Measurements from ENCODE around the gene PHF3.

Gene PHF3

DNA sequence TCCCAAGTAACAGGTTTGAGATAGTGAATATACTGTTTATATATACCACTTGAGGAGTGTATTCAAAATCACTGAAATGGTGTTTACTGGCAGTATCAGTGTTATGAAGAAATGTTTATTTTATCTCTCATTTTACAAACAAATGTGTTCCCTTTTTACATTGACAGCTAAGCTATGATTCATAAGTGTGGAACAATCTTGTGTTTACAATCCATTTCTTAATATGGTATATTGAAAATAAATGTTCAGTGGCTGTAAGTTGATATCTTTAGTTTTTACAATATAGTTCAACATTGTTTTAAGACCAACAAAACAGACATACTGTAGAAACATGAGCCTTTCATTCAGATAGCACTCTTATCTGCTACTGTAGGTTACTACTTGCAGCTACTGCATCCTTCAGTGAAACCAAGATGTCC, 14.3 kb downstream of the PHF3 start:
- no peak for DNase-seq

DNA sequence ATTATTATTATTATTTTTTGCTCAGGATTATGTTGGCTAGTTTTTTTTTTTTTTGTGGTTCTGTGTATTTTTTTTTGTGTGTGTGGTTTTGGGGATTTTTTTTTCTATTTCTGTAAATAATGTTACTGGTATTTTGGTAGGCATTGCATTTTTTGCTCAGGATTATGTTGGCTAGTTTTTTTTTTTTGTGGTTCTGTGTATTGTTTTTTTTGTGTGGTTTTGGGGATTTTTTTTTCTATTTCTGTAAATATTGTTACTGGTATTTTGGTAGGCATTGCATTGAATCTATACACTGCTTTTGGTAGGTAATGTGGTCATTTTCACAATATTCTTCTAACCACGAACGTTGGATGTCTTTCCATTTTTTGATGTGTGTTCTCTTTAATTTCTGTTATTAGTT, 17.4 kb downstream of the PHF3 start:
- DNase-seq = no peak

DNA sequence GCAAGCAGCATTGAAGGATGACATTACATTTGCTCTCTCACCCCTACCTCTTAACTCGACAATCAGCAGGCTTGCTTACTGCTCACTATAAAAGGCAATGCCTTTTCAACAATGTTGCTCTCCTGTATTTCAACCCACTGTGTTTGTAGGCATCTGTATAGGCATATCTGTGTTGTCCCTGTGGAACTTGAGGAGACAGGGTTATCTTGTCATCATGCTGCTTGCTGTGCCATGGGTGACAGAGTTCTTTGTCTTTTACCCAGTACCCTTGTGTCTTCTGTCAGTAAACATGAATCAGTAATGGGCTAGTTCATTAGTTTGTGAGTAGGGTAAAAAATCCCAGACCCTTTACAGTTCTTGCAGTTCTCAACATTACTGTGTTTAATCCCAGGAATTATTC, 25.2 kb downstream of the PHF3 start:
- DNase-seq = no peak

DNA sequence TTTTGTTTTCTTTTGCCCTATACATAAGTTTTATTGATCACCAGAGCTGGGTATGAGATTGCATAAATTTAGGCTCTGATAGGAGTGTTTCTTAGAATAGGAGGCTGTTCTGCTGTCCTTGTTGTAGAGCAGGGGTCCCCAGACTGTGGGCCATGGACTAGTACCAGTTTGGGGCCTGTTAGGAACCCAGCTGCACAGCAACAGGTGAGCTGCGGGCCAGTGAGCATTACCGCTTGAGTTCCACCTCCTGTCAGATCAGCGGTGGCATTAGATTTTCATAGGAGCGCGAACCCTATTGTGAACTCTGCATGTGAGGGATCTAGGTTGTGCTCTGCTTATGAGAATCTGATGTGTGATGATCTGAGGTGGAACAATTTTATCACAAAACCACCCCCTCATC, 26.2 kb downstream of the PHF3 start:
- DNase-seq = no peak

DNA sequence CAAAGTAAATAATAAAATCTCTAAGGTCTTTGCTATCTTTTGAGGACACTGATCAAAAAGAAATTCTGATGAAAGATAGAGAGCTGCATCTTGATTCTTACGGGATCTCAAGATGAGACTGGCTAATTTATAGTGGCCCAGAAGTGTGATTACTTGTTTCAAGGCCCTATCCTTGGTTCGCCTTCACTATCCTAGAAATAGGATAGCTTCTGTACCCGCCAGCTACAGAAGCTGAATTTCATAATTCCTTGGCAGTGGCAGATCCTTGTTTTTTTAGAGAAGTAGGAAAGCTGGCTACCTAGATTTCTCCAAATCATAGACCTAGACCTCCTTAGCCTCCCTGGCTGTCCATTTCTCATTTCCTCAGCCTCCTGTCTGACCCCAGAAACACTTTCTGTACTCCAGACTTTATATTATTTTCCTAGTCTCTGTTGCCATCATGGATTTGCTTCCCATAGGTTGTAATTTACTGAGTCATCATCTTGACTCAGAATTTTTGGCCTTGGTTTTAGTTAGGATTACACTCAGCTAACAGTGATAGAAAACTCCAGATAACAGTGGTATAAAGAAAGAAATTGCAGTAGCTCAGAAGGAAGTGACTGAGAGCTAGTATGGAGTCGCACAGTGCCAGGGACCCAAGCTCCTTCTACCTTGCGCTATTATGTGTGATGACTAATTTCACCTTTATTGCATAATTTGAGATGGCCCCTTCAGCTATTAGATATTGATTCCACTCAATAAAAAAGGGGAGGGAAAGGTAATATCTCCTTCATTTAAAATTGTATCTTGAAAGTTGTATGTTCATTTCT, 27.7 kb downstream of the PHF3 start:
- DNase-seq = no peak

DNA sequence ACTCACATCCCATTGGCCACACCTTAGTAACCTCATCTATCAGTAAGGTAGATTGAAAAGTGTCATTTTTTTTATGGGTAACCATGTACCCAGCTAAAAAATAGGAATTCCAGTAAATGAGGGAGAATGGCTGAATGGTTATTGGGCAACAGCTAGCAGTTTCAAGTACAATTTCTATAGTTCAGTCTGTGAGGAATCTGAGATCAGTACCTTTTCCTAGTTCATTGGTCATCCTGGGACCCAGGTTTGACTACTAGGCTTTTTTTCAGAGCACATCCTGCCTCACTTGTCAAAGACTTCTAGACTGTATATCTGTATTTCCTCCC, 28.3 kb downstream of the PHF3 start:
- no peak for DNase-seq

DNA sequence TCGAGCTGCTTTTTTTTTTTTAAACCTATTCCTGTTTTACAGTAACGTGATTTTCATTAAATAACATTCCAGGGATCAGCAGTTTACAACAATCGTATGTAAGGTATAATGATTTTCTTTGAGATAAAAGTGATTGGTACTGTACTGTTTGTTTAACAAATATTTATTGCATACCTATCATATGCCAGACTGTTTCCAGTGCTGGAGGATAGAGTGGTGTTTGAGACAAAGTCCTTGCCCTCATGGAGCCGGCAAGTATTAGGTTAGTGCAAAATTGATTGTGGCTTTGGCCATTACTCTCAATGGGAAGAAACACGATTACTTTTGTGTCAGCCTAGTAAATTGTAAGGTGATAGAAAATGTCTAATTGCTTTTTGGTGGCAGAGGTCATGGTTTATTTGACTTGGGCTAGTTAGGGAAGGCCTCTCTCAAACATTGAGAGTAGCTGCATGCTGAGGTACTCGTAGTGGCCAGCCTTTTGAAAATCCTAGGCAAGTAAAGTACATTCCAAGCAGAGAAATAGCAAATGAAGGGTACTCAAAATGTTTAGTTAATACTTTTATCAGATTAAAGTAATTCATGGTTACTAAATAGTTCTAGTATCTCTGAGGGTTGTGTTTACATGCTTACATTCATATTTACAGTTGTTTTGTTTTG, 35.6 kb downstream of the PHF3 start:
- no peak for DNase-seq

DNA sequence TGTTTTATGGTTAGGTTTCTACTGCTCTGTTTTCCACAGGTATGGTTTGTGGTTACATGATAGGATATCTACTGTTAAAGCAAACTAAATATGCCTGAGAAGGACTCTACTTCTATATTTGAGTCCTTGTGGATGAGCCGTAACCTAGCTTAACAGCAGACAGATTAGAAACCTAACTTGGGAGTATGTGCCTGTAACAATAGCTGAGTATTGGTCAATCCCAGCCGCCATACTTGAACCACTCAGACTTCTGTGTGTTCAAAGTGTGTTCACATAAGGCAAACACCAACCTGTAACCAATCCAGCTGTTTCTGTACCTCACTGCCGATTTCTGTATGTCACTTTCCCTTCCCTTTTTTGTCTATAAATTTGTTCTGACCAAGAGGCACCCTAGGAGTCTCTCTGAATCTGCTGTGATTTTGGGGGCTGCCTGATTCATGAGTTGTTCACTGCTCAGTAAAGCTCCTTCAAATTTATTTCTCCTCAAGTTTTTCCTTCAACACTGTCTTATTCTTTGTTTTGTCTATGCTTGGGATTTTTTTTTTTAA, 37.1 kb downstream of the PHF3 start:
- no peak for DNase-seq

DNA sequence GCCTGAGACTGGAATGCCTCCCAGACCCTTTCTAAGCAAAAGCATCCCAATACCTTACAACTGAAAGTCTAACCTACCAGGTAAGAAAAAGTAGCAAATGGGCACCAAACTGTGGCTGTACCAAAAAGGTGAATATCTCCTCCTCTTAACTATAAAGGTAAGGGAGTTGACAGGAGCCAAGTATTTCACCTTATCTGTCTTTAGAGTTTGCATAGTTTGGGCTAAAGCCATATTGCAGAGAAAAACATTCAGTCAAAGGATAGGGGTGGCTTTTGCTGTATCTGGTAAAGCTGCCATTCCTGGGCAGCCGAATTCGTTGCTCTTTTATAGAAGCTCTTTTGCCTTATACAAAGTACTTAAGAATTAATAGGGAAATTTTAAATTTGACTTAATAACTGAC, 38.1 kb downstream of the PHF3 start:
- no peak for DNase-seq

DNA sequence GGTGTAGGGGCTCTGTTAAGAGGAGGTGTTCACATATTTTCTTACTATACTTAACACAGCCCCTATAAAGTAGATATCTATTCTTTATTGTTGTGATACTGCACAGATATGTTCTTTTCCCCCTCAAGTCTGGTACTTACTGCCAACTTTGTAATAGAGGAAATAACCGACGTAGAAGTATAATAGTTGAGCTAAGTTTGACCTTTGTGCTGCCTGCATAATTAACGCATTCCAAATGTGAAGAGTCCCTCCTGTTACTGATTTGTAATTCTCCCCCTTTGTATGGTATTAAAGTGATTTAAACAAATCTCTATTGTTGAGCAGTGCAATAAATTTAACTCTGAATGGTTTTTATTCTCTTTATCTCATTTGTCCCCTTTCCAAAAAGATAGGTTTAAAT, 39.0 kb downstream of the PHF3 start:
- no peak for DNase-seq

DNA sequence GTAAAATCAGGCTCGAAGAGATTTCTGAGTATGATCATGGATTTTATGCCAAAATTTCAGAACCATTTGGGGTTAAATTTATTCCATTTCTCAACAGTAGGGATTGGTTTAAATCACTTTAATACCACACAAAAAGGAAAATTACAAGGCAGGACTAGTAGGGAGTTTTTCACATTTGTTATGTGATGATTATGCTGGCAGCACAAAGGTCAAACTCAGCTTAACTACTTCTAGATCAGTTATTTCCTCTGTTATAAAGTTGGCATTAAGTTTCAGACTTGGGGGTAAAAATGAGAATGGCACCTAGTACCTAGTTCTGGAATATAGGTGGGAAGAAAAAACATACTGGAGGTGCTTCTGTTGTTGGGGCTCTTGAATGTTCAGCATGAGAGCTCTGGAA, 39.5 kb downstream of the PHF3 start:
- no peak for DNase-seq

DNA sequence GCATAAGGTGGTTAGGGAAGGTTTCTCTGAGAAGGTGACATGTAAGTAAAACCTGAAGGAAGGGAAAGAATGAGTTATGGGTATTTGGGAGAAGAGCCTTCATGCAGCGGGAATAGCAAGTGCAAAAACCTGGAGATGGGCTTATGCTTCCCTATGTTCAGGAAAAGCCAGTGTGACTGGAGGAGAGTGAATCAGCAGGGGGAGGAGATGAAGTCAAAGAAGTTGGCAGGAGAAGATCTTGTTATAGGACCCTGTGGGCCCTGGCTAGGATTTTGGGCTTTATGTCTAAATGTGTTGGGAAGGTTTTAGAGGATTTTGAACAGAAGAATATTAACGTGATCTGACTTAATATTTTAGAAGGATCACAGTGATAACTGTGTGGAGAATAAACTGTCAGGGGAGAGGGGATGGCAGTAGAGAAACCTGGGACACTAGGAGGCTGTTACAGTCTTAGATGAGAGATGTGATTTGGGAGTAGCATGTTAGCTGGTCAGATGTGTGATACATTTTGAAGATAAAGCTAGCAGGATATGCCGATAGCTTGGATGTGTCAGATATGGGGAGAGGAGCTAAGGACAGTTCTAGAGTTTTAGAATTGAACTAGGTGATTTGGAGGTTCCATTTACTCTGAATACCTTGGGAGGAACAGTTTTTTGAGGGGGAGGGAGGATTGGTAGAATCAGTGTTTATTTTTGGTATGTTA, 41.0 kb downstream of the PHF3 start:
- DNase-seq = no peak

DNA sequence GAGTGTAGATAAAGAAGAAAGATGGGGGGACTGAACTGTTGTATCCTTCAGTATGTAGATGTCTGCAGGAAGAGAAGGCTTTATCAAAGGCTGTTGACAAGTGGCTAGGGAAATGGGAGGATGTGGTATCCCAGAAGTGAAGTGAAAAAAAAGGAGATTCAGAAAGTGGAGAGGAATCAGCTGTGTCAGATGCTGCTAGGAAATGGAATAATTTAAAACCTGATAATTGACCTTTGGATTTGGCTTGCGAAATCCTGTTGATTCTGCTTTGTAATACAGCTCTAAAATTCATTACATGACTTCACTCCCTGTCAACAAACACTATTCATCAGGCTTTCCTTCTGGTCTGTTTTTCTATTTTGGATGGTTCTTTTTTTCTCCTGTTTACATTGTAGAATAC, 41.7 kb downstream of the PHF3 start:
- DNase-seq = no peak

DNA sequence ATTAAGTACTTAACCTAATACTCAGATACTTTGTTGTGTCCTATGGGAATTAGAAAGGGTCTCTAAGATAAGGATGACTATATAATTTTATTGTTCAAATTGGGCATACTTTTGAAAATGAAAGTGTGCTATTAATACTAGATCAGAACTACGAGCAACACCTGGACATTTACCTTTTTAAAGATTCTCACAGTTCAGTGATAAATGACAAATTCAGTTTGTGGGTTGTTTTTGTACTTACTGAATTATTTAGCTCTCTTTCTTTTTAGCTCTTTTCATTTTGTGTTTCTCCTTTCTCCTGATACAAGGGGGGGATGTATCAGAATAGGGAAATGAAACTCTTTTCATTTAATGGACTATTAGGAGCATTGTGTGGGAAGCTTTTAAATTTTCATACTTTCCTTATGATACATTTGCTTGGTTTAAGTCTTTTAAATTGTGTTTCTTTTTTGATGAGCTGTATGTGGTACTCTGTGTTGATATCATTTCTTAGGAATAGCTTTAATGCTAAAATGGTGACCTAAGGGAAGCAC, 47.5 kb downstream of the PHF3 start:
- no peak for DNase-seq

DNA sequence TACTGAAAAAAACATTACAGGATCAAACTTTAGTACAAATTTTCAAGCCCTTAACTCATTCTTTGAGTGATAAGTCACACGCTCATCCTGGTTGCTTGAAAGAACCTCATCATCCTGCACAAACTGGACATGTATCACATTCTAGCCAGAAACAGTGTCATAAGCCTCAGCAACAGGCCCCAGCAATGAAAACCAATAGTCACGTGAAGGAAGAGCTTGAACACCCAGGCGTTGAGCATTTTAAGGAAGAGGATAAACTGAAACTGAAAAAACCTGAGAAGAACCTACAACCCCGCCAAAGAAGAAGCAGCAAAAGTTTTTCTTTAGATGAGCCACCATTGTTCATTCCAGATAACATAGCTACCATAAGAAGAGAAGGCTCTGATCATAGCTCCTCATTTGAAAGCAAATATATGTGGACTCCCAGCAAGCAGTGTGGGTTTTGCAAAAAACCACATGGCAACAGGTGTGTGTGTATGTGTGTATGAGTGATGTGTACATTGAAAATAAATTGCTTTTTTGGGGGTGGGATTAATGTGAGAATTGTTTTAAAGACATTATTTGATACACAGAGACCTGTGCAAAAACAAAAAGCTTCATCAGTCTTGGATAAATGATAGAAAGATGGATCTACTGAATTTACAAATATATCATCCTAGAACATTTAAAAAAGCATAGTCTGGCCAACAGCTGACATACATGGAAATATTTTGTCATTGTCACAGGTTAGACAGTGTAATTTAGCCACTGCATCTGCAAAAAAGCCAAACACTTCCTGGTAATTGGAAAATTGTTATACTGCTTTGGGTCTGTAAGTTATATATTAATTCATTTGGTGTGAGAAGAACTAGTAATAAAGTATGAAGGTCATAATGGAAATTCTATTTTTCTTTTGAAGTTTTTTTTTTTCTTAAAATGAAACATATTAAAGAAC, 50.1 kb downstream of the PHF3 start:
- DNase-seq = peak in 1 of 2 donors; percentile 19

DNA sequence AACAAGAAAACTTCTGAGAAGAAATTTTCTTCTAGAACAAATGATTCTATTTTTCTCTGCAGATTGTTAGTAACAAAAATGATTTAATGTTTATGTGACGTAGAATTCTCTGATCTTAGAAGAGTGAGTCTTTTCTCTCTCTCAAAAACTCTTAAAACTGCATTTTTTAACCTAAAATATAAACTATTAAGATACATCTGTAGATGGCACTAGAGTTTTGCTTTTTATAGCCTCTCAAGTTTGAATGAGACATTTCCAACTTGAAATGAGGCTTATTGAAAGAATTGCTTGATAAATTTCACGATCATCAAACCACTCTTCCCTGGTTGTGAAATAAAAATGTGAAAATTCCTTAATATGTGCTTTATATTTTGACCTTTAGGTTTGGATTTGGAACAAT, 53.8 kb downstream of the PHF3 start:
- no peak for DNase-seq

DNA sequence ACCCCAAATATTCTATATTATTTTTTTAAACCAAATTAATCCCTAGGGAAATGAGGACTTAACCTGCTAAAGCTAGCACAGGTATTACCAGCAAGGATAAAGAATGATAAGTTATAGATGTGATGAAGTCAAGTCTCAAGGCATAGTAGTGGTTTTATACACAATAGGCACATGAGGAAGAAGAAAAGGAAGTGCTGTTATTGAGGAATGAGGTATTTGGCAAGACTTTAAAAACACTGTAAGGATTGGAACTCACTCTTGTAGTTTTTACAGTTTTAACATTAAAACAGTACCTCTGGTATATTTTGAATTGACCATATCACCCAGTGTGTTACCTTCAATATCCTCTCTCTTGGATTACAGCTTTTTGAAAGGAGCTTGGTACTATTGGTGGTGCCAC, 54.6 kb downstream of the PHF3 start:
- DNase-seq = no peak

DNA sequence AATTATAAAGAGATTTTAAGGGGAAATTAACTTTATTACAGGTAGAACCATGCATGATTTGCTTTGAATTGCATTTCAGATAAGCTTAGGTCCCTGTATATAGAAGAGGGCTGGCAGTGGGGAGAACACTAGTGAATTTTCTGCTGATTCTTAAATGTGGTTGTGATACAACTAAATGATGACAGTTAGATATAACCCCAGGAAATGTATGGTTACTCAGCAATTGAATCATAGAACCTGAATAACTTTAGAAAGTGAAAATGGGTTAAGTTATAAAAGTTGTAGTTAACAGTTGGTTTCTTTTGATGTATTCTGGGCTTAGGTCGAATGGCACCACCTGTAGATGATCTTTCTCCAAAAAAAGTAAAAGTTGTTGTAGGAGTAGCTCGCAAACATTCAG, 70.1 kb downstream of the PHF3 start:
- no peak for DNase-seq

DNA sequence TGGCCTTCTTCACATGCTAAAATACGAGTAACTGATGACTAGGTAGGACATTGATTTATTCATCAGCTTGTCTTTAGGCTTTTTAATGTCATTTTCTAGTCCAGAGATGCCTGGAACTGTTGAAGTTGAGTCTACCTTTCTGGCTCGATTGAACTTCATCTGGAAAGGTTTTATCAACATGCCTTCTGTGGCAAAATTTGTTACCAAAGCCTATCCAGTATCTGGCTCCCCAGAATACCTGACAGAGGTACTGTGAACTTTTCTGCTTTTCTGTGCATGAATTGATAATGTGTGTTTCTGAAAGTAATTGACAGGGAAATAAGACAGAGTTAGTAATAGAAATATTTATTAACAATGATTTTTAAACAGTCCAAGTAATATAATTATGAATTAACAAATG, 71.0 kb downstream of the PHF3 start:
- no peak for DNase-seq

DNA sequence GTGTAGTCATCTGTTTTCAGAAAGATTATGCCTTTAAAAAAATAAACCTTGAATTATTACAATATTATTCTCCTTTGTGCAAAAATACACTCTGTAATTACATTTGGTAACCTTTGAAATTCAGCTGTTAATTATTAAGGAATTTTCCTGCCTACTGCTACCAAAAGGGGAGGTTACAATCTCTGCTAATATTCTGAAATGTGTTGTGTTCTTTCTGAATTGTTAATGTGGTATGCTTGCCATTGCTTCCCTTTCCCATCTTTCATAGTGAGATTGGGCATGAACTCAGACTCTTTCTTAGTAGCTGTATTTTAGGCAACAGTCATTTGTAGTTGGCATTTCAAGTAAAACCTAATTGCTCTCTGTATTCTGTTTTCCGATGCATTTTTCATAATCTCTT, 73.0 kb downstream of the PHF3 start:
- DNase-seq = no peak

DNA sequence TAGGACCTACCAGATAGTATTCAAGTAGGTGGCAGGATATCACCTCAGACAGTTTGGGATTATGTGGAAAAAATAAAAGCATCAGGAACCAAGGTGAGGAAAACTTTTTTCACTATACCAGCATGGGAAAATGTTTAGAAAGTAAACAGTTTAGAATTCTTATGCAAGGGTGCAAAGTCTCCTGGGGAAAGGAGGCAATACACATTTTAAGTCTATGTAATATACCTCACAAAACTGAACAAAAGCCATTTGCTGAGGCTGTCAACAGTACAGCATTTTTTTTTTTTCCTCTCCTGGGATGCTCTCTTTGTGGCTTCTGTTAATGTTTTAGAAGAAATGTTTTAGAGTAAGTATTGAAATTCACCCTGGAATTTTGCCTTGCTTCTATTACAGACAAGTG, 73.5 kb downstream of the PHF3 start:
- no peak for DNase-seq

DNA sequence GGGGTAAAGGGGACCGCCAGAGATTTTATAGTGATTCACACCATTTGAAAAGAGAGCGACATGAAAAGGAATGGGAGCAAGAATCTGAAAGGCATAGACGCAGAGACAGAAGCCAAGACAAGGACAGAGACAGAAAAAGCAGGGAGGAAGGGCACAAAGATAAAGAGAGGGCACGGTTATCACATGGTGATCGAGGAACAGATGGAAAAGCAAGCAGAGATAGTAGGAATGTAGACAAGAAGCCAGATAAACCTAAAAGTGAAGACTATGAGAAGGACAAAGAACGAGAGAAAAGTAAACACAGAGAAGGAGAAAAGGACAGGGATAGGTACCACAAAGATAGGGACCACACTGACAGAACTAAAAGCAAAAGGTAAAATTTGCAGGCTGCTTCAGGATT, 77.7 kb downstream of the PHF3 start:
- DNase-seq = no peak

DNA sequence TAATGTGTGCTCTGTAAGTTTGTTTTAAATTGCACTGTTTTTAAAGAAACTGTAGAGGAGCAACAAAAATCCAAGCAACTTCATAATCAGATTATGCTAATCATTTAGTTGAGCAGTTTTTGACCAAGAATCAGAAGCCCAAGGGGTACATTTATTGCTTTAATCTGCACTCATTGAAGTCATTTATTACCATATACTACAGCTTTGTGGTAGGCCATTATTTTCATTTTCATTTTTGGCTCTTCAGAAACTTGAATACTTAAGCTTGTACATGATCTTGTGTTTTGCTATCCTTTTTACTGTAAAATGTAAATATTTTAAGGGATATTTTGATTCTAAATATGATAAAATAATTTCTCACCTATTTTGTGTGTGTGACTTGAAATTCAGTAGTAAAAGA, 78.5 kb downstream of the PHF3 start:
- DNase-seq = no peak

All from CD4-positive, alpha-beta T cell treated with Interleukin-1 beta for 1 hour (primary cell).